GM21526 (cell line): ENCODE data around the gene ANKRD13D.

Source experiments
- ATAC-seq: cut with Tn5 transposase; IDR thresholded peaks from one replicate; pipeline ENCODE4 v1.9.1; 2021; ENCODE audit warnings: moderate library complexity; ENCODE audit not compliant: unreplicated experiment, low FRiP score

The ANKRD13D gene

DNA sequence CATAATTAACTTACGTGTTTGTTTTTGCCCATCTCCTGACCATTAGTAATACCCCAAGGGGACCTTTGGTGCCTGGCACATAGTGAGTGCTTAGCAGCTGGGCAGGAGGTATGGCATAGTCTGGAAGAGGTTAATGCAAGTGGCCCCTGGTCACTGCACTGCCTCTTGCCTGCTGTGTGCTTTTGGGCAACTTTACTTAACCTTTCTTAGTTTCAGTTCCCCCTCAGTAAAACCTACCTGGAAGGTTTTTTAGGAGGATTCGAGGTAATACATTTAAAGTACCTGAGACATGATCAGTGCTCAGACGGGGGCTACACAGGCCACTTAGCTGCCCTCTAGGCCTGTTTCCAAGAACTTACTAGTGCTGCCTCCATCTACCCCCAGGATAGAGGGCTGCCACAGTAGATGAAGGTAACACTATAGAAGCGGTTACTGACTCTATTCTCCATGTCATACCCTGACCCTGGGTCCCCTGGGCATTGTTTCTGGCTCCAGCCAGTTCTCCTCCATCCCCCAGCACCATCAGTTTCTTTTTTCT, 60.9 kb downstream of the ANKRD13D start:
- no peak for ATAC-seq

GRCh38 chr11:67351275-67352005, 62.3 kb downstream of the ANKRD13D start:
- no peak for ATAC-seq
